ENCODE data around the gene OBSCN. TPM values are rescaled to one million over a fixed set of nuclear protein-coding genes. Genes with fewer than 3 reads are reported as not detected.

OBSCN gene
- total and polyA plus RNA-seq, 2 of the 13 experiments (the other 11 are each of a cell fraction or from before 2014, with no cell fraction given), result 0.20 TPM

DNA sequence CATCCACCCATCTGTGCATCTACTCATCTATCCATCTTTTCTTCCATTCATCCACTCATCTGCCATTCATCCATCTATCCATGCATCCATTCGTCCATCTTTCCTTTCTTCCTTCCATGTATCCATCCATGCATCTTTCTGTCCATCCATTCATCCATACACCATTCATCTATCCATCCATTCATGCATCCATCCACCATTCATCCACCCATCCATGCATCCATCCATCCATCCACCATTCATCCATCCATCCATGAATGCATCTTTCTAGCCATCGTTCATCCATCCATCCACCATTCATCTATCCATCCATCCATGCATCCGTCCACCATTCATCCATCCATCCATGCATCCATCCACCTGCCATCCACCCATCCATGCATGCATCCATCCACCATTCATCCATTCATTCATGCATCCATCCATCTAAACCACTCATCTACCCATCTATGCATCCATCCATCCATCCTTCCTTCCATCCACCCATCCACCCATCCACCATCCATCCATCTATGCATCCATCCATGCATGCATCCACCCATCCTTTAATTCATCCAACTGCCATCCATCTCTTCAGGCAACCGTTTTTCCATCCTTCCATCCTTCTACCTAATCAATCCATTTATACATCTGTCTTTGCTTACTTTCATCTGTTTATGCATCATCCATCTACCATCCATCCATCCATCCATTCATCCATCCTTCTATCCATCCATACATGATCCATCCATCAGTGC lies 111.7 kb downstream of the OBSCN start:
- in situ Hi-C loops (cut with HindIII; ENCODE audit: extremely low pct_ligation_motif_present, low pct_unique_long_range_greater_than_20kb) (no loop called here), intact Hi-C loops (cut with micrococcal nuclease; ENCODE audit: unreplicated experiment) (no loop called here)
- WGBS (ENCODE audit: low lambda C conversion rate), result 2% methylated on average over 4 of the region's 4 CpGs
- DNase-seq (ENCODE audit: low spot score) (no peak), ATAC-seq (no peak), FAIRE-seq (no peak)
- Histone ChIP-seq H3K4me1 (ENCODE audit: insufficient read depth, low read length) (no peaks in the 10 kb centered on the region), H3K27ac (ENCODE audit: extremely low read length, insufficient read depth, low read length) (no peak overlapping the region), H3K9ac (ENCODE audit: insufficient read depth, low read depth, low read length) (no peak overlapping the region), H3K4me3 (replicated peaks in 1 of 3; ENCODE audit: insufficient read depth in 1 of 3, low read depth in 2 of 3, low read length in 3 of 3) (no peak overlapping the region), H3K27me3 (ENCODE audit: control insufficient read depth in 1 of 2, insufficient read depth in 2 of 2, low read length in 2 of 2) (no peaks in the 10 kb centered on the region; a peak in 1 of 5 replicates), H3K79me2 (ENCODE audit: insufficient read depth, low read length) (no peaks in the 10 kb centered on the region), H3K36me3 (replicated peaks in 1 of 2; ENCODE audit: control insufficient read depth in 1 of 2, insufficient read depth in 2 of 2, low read length in 2 of 2) (no peaks in the 10 kb centered on the region), H2AFZ (ENCODE audit: low read length) (no peak overlapping the region), H3K9me3 (ENCODE audit: low read length) (no peaks in the 10 kb centered on the region), H3K4me2 (ENCODE audit: low read depth, low read length) (no peak overlapping the region), H4K20me1 (ENCODE audit: insufficient read depth, low read length) (no peaks in the 10 kb centered on the region)
- BruUV-seq (replicated peaks), result no TSS peak
- TF ChIP-seq, protein P1, sequence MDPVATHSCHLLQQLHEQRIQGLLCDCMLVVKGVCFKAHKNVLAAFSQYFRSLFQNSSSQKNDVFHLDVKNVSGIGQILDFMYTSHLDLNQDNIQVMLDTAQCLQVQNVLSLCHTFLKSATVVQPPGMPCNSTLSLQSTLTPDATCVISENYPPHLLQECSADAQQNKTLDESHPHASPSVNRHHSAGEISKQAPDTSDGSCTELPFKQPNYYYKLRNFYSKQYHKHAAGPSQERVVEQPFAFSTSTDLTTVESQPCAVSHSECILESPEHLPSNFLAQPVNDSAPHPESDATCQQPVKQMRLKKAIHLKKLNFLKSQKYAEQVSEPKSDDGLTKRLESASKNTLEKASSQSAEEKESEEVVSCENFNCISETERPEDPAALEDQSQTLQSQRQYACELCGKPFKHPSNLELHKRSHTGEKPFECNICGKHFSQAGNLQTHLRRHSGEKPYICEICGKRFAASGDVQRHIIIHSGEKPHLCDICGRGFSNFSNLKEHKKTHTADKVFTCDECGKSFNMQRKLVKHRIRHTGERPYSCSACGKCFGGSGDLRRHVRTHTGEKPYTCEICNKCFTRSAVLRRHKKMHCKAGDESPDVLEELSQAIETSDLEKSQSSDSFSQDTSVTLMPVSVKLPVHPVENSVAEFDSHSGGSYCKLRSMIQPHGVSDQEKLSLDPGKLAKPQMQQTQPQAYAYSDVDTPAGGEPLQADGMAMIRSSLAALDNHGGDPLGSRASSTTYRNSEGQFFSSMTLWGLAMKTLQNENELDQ (CRISPR knock-in tag; IDR thresholded peaks at IDR 0.05; ENCODE audit: borderline replicate concordance), result no peak
- TF ChIP-seq EP300 (IDR thresholded peaks at IDR 0.05; ENCODE audit: low read depth in 2 of 2, low read length in 2 of 2) (no peak), EP300 (CRISPR knock-in tag; IDR thresholded peaks at IDR 0.05; ENCODE audit: borderline replicate concordance) (no peak), TBX3 (IDR thresholded peaks at IDR 0.05; ENCODE audit: borderline replicate concordance) (no peak), SMARCC2 (IDR thresholded peaks at IDR 0.05) (no peak), AGO1 (IDR thresholded peaks at IDR 0.05; ENCODE audit: low read depth, low read length, poor library complexity, severe bottlenecking) (no peak)
- TF ChIP-seq, protein P2, sequence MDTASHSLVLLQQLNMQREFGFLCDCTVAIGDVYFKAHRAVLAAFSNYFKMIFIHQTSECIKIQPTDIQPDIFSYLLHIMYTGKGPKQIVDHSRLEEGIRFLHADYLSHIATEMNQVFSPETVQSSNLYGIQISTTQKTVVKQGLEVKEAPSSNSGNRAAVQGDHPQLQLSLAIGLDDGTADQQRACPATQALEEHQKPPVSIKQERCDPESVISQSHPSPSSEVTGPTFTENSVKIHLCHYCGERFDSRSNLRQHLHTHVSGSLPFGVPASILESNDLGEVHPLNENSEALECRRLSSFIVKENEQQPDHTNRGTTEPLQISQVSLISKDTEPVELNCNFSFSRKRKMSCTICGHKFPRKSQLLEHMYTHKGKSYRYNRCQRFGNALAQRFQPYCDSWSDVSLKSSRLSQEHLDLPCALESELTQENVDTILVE (CRISPR knock-in tag; IDR thresholded peaks at IDR 0.05), result no peak
- POLR2A ChIA-PET, result interaction anchor here (0.6 kb wide), 1 partner anchor 93 kb away, joined by 3 read pairs; no protein-coding TSS in a partner anchor
- CTCF ChIA-PET (ENCODE audit: low intra/inter-chr PET ratio, low total read pairs), result no interaction called here
